Measurements from ENCODE around the gene KIRREL1. TPM values are rescaled to one million over a fixed set of nuclear protein-coding genes. Genes with fewer than 3 reads are reported as not detected.

KIRREL1 gene
- total RNA-seq, 1 experiment from 2014 or later: 145 TPM

DNA sequence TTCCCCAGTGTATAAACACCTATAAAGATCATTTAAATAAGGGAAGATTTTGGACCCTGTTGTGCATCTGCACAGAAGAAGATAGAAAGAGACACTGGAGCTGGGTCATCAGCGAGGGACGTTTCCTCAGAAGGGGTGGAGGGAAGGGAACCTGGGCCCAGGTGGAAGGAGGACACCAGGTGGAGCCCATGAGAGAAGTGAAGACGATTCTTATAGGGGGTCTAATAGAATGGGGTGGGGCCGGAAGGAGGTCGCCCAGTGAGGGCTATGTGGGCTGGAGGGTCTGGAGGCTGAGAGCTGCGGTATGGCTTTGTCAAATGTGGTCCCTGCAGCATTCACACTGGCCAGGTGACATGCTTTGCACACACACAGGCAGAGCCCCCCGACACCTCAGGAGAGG, 13.7 kb downstream of the KIRREL1 start:
- no peak for DNase-seq (ENCODE audit: low spot score)

DNA sequence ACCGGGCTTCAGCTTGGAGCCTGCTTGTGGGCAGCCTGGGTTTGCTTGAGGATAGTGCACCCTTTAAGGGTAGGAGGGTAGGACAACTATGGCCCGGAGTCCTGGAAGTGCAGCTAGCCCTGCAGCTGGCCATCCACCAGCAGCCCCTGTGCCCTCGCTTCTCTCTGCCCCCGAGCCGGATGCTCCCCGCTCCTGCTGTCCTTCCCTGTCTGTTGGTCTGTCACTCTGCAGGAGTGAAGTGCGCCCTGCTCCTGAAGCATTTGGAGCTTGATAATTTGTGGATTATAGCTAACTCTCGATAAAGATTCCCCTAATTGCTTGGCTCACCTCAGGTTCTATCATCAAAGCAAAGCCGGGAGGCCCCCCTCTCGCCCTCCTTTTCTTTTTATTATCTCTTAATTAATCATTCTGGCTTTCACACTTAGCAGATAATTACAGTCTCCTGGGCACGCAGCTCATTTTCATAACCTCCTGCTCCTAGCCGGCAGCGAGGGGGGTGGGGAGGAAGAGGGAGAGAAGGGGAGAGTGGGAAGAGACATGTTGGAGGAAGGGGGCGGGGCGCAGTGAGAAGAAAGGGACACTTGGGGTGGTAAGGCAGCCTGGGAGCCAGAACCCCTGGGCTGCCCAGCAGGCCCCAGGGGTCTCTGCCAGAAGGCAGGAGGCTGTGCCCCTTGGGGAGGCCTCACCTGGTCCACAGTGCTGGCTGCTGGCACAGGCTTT, 14.4 kb downstream of the KIRREL1 start:
- DNase-seq (ENCODE audit: low spot score): no peak

- DNase-seq (ENCODE audit: low spot score): no peak
Observed at GRCh38 chr1:158008630-158009029, 15.2 kb downstream of the KIRREL1 start.

GRCh38 chr1:158011714-158012113, 18.3 kb downstream of the KIRREL1 start:
- no peak for DNase-seq (ENCODE audit: low spot score)

DNA sequence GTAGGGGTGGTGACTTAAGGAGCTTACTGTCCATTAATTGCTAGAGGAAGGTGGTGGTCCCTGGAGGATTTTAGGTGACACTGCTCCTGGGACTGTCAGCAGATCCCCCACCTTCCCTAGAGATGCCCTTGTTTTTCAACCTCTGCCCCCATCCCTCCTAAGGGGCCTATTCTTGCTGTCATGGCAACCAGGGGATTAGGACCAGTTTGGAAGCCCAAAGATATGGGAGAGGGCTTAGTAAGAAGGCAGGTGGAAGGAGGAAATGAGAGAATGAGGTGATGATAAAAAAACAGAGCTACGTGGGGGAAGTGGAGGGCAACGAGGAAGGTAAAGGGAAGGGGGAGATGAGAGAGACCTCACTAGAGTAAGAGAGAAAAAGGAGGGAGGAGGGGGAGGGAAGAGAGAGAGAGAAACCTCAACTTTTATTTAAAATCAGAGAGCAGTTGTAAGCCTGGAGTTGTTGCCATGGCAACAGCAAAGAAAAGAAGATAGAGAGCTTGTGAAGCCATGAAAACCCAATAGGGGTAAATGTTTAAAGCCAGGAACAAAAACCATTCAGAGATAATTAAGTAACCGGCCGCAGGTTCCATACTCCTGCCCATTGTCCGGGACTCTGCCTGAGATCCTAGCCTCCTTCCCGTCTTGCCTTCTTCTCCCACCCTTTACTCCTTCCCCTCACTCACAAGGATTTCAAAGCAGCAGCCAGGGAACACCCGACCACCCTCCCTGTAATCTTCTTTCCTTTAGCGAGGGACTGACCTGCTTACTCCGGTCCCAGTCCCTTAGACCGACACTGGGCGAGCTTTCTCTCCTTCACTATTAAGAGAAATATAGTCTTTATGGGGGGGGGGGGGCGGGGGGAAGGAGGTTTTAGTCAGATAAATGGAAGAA, 20.6 kb downstream of the KIRREL1 start:
- no peak for DNase-seq (ENCODE audit: low spot score)

DNA sequence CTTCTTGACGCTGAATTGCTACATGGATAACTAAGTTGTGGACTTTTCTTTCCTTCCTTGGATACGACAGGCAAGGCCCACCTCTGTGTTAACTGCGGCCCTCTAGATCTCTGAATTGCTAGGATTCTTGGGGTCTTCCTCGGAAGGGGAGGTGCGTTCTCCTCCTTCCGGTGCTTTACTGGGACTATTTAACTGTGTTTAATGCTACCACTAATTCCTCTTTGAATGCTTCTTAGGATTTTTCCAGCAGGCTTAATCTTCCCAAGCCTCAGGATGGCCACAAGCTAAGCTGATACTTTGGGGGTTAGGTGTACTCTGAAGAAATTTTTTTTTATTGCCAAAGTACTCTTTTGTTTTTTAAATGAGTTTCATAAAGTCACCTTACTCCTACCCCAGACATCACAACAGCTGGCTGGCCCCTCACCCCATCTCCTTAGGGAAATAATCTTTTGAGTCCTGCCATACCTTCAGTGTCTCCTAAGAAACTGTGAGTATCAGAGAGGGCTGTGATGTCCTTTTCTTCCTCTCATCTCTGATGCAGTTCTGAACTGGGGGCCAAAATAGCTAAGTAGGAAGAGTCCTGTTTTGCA, 21.4 kb downstream of the KIRREL1 start:
- DNase-seq (ENCODE audit: low spot score): no peak

DNA sequence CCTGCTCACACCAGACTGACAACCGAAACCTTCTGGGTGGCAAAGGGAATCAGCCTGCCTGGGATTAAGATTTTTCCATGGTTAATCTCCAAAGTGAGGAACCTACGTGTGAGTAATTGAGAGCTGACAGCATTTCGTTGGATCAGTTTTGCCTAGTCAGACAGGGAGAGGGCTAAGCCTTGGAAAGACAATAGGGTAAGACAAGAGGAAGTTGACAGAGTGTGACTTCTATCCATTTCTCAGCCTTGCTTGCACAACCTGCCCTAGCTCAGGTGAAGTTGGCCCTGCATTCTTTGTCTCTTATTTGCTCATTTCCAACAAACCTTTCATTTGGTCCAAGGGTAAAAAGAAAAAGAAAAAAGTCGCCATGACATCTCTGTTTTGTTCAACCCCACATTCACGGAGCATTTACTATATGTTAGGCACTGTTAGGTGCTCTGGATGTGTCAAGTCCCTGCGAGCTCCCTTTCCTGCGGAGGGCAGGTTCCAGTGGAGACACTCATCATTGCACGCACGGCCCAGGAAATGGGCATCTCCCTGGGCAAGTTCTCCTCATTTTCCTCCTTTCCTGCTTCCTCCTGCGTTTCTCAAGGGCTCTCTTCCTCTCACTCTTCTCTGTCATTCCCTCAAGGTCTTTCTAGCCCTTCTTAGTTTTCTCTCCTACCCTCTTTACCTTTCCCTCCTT, 23.3 kb downstream of the KIRREL1 start:
- DNase-seq (ENCODE audit: low spot score): no peak

DNA sequence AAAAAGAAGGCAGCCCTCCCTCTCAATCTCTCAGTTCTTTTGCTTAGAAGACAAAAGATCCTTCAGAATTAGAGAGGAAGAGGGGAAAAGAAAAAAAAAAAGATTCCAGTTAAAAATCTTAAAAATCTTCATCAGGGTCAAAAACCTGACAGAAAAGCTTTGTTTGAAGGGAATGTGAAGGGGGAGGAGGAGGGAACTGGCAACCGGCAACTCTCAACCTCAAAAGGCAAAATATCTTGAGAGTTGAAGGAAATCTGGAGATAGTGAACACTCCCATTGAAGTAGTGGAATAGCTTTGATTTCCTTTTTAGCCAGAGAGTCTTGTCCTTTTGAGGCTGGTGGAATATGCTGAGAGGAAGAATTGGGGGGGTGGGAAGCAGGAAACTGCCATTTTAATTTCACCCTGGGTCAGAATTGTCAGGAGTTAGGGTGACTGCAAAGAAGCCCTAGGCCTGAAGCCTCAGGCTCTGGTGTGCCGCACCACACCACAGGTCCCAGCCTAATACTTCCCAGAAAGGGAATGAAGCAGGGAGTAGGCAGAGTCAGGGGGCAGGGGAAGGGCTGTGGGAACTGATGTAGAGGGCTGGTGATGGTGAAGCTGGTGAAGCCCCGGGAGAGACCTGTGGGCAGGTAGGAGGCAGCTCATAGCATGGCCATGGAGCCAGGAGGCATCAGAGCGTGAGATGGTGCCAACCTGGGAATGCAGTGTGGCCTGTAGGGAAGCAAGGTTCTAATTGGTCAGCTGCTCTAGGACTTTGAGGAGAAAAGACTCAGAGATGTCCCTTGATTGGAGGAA, 24.6 kb downstream of the KIRREL1 start:
- DNase-seq (ENCODE audit: low spot score): no peak

DNA sequence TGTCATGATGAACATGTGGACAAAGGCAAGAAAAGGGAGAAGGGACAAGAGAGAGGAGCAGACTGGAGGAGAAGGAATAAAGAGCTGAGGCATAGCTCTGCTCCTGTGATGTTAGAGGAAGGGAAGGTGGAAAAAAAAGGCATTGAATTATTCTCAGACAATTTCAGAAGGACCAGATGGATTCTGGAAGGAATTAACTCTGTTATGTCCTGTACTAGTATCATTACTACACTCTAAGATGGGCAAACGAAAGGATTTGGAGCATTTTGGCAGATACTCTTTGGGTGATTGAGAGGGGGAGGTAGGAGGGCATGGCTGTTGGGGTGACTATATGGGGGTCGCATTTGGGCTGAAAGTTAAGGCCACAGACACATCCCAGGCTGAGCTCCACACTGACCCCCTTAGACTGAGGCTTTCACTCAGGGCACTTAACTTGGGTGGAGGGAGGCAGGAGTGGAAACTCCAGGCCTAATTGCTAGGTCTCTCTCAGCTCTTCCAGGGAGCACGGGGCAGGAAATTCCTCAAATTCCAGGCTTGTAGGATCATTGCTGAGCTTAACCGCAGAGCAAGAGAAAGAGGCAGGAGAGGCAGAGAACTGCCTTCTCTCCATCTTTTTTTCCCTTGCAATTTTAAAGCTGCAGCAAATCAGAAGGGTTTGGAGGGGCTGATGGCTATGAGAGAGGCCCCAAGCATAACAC, 25.9 kb downstream of the KIRREL1 start:
- DNase-seq (ENCODE audit: low spot score): peak; percentile 97

DNA sequence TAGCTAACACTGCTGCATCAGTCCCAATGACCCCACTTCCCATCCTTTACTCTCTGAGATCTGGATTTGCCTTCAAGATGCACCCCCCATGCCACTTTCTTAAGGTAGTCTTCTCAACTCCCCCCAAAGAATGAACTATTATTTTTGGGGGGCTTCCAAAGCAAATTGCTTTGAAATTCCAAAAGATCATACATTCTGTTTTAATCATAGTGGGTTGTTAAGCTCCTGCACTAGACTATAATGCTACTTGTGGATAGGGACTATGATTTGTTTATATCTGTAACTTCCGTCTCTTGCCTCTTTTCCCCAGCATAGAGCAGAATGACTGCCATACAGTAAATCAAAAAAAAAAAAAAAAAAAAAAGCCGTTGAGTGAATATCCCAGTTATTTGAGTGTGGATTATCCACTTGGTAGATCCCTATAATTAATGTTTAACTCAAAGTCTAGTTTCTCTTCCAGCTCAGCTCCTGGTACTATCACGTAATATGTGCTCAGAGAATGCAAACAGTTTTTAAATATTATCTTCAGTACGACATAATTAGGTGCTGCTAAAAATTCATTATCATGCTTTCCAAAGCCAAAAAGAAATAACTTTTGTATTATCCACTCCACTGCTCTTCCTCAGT, 26.9 kb downstream of the KIRREL1 start:
- no peak for DNase-seq (ENCODE audit: low spot score)

DNA sequence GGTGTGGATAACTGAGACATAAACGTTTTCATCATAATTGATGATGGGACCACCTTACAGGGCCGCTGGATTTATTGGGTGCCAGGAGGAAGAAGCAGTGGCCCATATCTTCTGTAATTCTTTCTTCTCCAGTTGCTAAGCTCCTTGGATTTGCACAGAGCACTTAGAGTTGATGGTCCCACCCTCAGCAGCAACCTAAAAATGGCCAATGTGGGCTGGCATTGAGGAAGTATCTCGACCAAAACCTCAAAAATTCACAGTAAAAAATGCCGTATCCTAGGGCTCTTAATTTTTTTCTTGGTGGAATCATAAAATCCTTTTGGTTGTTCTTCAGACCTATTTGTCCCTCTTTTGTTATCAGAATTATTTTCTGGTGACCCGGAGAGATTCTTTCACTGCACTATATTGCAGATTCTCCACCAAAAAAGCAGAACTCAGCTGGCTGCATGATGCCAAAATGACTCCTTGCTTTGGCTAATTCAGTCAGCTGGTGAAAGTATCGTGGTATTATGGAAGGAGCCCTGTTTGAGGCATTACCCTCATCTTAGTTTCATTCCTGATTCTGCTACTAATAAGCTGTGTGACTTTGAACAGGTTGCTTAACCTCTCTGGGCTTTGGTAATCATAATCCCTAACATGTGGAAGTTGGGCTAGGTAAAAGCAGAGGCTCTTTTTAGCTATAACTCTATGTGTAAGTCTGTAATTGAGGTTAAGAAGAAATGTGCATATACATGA, 27.6 kb downstream of the KIRREL1 start:
- no peak for DNase-seq (ENCODE audit: low spot score)

DNA sequence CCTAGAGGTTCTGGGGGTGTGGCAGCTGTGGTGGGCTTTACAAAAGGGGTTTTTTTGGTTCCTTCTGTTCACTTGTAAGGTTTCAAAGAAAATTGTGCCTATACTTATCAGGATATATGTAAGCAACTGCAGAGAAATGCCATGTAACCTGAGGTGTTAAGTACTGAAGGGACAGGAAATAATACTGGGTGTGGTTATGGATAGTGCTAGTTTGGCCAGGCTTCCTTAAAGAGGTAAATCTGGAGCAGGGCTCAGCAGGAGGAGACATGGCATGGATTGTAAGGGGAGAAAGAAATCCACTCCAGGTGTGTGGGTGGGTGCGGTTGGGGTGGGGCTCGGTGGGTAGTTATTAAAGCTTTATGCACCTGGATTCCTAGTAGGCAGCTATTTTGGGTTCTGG, 28.3 kb downstream of the KIRREL1 start:
- DNase-seq (ENCODE audit: low spot score): no peak

DNA sequence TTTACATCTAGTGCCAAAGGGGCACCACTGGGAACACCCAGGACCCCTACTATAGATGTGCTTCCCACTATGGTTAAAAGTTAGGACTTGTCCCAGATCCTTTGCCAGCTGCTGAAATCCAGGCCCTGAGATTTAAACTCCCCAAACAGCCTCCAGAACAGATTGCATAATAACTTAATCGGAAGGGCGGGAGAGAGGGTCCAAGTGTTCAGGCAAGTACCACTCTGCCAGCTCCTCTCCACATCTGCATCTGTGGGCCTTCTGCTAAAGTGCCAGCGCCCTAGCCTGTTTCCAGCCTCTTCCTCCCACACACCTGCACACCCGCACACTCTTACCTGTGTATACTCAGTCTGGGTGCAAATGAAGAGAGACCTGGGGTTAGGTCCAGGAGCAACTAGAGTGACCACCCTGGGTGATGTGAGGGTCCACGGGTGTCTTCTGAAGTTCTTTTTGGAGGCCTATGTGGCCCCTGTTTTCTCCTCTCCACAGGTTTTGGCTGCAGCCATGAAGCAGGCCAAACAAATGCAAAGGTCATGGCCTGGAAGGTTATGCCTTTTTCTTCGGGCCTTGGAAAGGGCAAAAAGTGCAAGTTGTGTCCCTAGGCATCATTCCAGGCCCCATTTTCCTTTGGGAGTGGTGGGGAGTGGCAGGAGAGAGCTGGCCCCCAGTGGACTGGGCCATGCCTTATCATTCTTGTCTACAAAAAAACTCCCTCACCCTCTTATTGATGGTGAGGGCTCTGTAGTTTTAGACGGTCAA, 29.3 kb downstream of the KIRREL1 start:
- DNase-seq (ENCODE audit: low spot score): no peak

DNA sequence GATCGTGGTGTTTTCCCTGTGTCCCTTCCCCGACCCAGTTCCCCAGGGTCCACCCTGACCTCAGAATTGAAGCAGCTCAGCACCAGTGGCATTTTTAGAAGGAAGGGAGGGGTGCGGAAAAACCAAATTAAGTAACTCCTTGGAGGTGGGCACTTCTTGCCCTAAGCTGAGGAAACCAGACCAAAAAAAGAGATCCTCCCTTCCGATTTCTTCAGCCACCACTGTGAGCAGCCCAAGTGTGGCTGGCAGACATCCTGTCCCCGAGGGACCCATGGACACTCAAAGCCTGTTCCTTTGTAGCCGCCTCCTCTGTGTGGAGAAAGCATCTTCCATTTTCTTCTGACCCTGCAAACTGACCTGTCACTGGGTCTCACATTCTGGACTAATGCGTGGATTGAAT, 31.3 kb downstream of the KIRREL1 start:
- no peak for DNase-seq (ENCODE audit: low spot score)

- no peak for DNase-seq (ENCODE audit: low spot score)
Observed at GRCh38 chr1:158025576-158026230, 32.3 kb downstream of the KIRREL1 start.

DNA sequence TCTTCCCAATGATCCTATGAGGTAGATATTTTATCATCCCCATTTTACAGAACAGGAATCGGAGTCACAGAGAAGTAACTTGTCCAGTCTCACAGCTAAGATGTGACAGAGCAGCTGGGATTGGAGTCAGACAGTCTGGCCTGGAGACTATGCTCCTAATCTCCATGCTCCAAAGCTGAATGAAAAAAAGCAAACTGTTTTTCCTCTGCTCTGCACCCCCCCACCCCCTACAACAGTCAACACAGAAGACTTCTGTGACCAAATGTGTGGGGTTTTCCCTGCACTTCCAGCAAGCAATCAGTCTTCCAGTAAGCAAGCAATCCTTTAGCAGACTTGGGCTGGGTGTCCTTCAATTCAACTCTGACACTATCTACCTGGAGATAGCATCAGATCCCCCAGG, 33.2 kb downstream of the KIRREL1 start:
- DNase-seq (ENCODE audit: low spot score): no peak

- no peak for DNase-seq (ENCODE audit: low spot score)
Observed at GRCh38 chr1:158027508-158027907, 34.1 kb downstream of the KIRREL1 start.

GRCh38 chr1:158028969-158029368, 35.5 kb downstream of the KIRREL1 start:
- no peak for DNase-seq (ENCODE audit: low spot score)
